IMR-90 (cell line): Measurements from ENCODE around the gene VAV1.
"Not testable (repeated sequence)": the region's sequence is repeated elsewhere in the genome, so short reads cannot be mapped to it uniquely, and the experiment has no call there.

Experiments used
- BHLHE40 ChIP-seq: fragments of 150-350 bp; IDR thresholded peaks from 2 replicates; pipeline ENCODE4 v1.6.1; 2016; ENCODE audit warnings: mild to moderate bottlenecking, low read depth, low read length
- CEBPB ChIP-seq: IDR thresholded peaks from 2 replicates; pipeline ENCODE4 v1.6.1; 2012; ENCODE audit warnings: low read depth, low read length, improper control_type of control experiment
- CHD1 ChIP-seq: IDR thresholded peaks from 2 replicates; pipeline ENCODE4 v1.6.1; 2012; ENCODE audit warnings: low read depth, low read length, improper control_type of control experiment
- CTCF ChIP-seq: conservative IDR thresholded peaks from 2 replicates; pipeline ENCODE4 v1.5.1; 2012; ENCODE audit warnings: mild to moderate bottlenecking, low read depth, low read length, improper control_type of control experiment
- FOS ChIP-seq: fragments of 150-350 bp; IDR thresholded peaks from 2 replicates; pipeline ENCODE4 v1.6.1; 2016; ENCODE audit warnings: low read depth, low read length
- MXI1 ChIP-seq: IDR thresholded peaks from 2 replicates; pipeline ENCODE4 v1.6.1; 2012; ENCODE audit warnings: low read depth, mild to moderate bottlenecking, low read length, moderate library complexity, borderline replicate concordance
- POLR2A ChIP-seq: IDR thresholded peaks from 2 replicates; pipeline ENCODE4 v1.6.1; 2012; ENCODE audit warnings: mild to moderate bottlenecking, low read depth, low read length
- RFX5 ChIP-seq: IDR thresholded peaks from 2 replicates; pipeline ENCODE4 v1.8.0; 2012; ENCODE audit warnings: low read depth, mild to moderate bottlenecking, low read length, moderate library complexity
- SMC3 ChIP-seq: fragments of 150-350 bp; IDR thresholded peaks from 2 replicates; pipeline ENCODE4 v1.6.1; 2016; ENCODE audit warnings: low read depth, mild to moderate bottlenecking, antibody characterized with exemption, low read length, moderate library complexity
- TF ChIP-seq, protein P1 (sequence below): fragments of 150-350 bp; IDR thresholded peaks from 2 replicates; pipeline ENCODE4 v1.6.1; 2016; ENCODE audit warnings: low read depth, mild to moderate bottlenecking, low read length, moderate library complexity, borderline replicate concordance

DNA sequence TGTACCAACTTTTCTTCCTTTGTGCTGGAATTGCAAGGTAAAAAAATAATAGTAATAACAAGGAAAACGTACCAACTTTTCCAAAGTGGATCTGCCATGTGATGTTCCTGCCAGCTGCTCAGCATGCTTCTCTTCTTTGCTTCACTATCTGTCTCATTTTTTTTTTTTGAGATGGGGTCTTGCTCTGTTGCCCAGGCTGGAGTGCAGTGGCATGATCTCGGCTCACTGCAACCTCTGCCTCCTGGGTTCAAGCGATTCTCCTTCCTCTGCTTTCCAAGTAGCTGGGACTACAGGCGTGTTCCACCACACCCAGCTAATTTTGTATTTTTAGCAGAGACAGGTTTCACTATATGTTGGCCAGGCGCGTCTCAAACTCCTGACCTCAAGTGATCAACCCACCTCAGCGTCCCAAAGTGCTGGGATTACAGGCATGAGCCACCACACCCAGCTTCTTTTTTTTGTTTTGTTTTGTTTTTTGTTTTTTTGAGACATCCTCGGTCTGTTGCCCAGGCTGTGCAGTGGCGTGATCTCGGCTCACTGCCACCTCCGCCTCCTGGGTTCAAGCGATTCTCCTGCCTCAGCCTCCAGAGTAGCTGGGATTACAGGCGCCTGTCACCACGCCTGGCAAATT is 27.8 kb downstream of the VAV1 start:
- not testable (repeated sequence) for TF ChIP-seq CTCF, POLR2A, RFX5, FOS, CHD1, CEBPB, MXI1, BHLHE40, SMC3
- TF ChIP-seq, protein P1, sequence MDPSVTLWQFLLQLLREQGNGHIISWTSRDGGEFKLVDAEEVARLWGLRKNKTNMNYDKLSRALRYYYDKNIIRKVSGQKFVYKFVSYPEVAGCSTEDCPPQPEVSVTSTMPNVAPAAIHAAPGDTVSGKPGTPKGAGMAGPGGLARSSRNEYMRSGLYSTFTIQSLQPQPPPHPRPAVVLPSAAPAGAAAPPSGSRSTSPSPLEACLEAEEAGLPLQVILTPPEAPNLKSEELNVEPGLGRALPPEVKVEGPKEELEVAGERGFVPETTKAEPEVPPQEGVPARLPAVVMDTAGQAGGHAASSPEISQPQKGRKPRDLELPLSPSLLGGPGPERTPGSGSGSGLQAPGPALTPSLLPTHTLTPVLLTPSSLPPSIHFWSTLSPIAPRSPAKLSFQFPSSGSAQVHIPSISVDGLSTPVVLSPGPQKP = not testable (repeated sequence)
